GM18909 (cell line): Measurements from ENCODE around the gene RB1.

Source experiments
- ATAC-seq: cut with Tn5 transposase; IDR thresholded peaks from one replicate; pipeline ENCODE4 v1.9.1; 2021; ENCODE audit warnings: mild to moderate bottlenecking; ENCODE audit not compliant: unreplicated experiment, poor library complexity

The RB1 gene

DNA sequence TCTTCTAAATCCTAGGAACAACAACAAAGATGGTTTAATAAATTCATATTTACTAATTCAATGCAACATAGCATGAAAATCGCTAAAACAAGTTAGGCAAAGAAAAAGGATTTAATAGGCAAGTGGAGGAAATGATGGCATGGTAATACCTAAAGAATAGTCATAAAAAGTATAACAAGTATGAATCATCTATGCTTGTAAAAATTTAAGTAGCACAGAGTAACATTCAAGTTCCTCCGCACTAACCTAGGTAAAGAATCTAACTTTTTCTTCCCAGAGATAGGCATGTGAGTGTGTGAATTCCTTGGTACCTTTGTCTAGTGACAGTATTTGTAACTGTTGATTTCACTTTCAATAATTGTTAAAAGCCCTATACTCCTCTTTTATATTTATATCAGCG, 186.7 kb downstream of the RB1 start:
- ATAC-seq, result no peak

DNA sequence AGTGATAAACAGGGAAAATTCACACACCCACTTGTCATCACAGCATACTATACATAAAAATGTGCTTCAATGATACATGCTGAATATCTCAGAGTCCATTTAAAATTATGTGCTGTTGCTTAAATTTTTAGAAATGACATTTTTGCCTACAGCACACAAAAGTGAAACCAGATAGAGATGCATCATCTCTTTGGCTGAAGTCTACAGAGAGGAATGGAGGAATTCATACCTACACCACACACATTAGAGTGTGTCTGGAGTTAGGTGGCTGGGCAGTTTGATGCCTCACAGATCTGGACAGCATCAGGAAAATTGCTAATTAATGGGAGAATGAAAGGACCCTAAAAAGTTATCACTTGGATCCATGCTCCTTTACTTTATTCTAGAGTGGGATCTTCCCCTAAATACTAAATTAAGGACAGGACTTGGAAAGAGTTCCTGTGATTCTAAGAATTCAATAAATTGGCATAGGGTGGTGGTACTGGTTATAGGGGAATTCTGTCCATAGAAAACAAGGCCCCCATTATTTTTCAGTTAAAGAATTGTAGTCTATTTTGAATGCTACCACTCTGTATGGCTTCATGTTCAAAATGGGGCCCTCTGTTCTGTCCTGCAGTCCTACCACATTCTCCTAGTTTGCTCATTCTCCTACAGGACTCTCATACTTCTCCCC, 188.0 kb downstream of the RB1 start:
- no peak for ATAC-seq

DNA sequence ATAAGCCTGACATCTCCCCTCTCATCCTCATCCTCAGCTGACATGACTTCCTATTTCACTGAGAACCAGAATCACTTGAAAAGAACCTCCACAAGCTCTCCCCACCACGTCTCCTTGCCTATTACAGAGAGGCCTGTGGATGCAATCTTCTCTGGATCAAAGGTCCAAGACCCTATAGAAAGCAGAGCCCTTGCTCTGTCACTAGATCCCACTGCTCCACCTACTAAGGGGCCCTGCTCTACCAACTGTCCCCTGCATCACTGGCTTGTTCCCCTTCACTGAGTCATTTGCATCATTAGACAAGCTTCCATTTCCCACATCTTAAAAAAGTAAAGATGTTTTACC, 188.5 kb downstream of the RB1 start:
- peak; percentile 55 for ATAC-seq

DNA sequence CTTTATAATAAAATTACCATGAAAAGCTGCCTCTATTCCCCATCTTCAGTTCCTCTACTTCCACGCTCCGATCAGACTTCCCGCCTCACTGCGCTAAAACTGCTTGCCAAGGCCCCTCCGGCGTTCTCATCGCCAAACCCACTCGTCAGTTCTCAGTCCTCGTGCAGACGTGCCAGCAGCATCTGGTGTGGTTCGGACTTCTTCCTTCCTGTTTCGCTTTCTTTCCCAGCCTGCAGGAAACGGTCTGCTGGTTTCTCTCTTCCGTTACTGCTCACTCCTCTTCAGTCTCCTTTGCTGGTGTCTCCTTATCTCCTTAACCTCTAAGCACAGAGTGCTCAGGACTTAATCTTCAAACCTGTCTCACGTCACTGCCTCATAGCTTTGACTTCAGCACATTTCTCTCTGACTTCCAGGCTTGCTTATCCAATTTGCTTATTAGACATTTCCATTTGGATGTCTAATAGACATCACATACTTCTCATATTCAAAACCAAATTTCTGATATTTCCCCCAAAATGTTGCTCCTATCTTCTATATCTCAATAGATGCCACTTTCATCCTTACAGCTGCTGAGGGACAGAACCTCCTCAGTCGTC, 189.0 kb downstream of the RB1 start:
- ATAC-seq, result peak; percentile 70

DNA sequence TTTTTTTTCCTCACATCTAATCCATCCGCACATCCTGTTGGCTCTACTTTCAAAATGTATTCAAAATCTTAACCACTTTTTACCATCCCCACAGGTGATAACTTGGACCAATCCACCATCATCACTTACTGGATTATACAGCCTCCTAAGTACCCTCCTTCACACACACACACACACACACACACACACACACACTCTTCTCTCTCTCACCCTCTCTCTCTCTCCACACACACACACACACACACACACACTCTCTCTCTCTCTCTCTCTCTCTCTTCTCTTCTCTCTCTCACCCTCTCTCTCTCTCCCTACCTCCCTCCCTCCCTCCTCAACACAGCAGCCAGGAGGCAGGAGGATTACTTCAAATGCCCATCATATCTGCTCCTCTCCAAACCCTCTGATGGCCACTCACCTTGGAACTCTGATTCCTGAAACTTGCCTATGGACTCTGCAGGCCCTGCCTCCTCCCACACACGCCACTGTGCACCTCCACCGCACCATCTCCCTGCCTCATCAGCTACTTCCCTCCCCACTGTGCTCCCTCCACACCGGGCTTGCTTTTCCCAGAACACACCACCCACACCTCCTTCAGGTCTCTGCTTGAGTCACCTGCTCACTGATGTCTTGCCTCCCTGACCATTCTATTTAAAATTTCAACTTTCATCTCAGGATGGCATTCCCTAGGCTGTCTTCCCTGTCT, 189.7 kb downstream of the RB1 start:
- no peak for ATAC-seq

DNA sequence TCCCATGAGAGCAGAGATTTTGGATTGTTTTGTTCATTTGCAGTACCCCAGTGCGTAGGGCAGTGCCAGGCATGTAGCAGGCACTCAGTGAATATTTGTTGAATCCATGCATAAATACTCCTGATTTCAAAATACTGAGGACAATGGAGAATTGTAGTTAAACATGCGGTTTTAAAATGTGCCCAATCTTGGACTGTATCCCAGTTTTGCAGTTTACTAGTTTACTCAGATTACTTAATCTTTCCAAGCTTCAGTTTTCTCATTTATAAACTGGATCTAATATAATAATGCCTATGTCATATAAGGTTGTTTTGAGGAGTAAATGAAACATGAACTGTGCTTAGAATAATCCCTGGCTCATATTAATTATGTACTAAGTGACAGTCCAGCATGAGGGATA, 190.3 kb downstream of the RB1 start:
- ATAC-seq, result no peak

DNA sequence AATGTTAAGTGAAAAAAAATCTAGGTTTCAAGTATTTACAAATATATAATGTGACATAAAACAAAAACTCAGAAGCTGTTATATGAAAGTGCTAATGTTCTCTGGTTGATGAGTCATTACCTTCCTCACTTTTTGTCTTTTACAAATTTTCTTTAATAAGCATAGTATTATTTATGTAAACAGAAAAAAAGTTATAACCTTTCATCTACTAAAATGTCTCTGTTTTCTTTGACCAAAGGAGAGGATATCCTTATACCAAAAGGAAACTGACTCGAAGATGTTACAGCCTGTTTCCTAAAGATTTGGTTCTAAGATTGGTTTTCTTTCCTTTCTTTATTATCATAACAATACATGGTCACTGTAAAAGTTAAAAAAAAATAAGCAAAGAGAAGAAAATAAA, 191.3 kb downstream of the RB1 start:
- ATAC-seq, result no peak

DNA sequence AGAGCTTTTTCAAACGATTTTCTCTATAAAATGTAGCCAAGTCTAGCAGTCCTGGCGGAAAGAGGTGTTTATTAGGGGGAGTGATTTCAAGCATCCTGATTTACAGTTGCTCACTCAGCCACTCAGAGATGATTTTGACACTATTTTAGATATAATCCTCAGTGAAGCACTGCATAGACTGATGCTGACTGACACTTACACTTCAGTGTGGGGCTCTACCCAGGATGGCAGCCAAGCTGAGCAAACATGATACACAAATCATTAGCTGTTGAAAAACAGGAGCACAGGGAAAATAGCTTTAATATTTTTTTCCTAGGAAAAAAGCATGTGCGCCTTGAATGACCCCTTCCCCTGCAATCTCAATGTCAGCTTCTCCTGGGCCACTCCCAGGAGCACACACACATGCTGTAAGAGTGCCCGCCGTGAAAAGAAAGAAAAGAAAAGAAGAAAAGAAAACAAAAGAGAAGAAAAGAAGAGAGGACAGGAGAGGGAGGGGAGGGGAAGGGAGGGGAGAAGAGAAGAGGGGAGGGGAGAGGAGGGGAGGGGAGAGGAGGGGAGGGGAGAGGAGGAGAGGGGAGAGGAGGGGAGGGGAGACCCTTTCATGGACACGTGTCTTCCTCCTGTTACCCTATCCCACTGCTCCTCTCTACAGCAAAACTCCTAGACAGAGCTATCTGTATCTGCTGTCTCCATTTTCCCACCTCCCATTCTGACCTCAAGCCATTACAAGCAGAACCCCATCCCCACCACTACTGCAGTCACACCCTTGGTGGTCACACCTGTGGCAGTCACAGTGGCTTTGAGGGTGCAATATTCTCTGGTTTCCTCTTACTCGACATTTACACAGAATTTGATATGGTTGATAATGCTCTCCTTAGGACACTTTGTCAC, 193.0 kb downstream of the RB1 start:
- ATAC-seq, result no peak

DNA sequence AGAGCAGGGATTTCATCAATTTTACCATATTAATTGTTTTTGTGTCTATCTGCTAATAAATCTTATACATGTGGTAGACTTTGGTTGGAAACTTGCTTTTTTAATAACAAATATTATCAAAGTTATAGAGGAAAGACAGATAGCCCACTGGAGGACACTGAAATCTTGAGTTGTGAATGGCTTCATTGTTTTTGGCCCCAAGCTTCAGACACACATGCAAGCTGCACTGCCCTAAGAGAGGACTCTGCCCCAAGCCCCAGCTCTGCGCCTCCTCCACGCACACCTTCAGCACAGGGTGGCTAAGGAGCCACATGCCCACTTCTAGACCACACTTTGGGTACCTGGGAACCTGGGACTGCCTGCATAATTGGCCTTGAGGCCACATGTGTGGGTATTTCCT, 194.1 kb downstream of the RB1 start:
- no peak for ATAC-seq

DNA sequence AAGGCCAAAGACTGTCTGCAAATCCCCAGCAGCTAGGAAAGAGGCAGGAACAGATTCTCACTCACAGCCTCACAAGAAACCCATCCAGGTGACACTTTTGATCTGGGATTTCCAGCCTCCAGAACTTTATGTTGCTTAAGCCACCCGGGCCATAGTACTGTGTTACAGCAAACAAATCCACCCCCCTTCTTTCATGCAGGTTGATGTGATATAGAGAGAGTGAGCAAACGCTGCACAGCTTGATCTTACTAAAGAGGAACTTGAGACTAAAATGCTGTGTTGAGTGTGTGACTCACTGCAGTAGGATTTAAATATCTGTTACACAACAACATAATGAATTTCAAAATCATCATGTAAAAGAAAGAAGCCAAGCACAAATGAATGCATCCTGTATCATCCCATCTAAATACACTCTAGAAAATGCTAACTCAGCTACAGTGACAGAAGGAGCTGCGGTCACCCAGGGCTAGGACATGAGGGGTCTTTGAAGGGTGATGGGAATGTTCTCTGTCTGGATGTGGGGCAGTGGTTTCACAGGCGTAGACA, 197.2 kb downstream of the RB1 start:
- ATAC-seq, result peak; percentile 38

DNA sequence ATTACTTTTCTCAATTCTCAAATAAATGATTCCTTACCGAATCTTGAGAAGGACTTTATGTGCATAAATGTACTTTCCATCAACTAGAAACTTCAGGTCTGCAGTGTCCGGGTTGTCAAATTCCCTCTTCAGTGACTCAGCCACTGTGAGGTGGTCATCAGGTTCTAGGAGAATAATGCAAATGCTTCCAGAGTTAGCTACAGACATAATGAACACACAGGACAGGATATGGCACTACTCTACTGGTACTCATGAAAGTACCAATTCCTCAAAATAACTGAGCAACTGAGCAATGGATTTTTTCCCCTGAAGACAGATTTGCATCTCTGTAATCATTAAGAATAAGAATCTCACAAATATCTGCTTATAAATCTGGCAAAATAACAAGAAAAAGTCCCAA, 198.2 kb downstream of the RB1 start:
- ATAC-seq, result peak; percentile 28

DNA sequence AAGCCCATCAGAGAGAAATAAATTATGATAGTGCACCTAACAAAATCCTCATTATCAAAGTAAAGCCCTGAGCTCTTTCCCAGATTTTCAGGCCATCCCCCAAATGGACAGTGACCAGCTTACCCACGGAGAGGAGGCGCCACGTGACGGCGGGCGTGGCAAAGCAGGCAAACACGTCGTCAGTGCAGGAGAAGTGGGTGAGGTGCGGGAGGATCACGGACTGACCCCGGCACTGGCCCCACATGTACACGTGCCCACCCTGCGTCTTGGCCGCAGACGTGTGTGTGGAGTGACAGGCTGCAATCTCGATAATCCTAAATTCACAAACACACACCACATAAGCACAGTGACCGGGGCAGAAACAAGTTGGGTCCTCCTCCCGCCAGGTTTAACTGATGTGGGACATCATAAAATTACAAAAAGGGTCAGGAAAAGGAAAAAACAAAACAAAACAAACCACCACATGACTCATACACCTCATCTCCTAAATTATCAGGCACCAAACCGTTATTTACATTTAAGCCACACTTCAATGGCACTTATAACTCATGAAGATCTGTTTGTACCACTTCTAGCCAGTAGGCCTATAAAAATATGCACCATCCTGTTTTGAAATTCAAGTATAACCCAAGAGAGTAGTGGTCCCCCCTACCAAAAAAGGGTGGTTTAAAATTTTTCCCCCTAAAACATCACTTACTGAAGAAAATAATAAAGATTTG, 199.2 kb downstream of the RB1 start:
- no peak for ATAC-seq

DNA sequence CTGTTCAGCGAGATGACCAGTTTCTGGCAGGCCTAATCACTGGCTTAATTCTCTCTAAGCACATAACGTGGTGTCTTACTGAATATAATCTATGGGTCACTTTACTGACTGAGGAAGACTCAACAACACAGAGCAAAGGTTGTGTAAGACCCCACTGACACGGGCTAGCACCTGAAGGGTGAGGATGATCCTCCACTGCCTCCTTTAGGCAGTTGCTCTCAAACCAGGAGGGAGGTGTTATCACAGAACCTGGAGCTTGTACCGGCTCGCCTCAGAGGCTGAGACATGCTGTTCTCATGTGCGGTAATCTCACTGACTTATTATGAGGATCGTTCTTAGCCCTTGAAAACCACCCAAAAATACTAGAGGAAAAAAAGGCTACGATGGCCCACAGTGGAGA, 201.1 kb downstream of the RB1 start:
- no peak for ATAC-seq

DNA sequence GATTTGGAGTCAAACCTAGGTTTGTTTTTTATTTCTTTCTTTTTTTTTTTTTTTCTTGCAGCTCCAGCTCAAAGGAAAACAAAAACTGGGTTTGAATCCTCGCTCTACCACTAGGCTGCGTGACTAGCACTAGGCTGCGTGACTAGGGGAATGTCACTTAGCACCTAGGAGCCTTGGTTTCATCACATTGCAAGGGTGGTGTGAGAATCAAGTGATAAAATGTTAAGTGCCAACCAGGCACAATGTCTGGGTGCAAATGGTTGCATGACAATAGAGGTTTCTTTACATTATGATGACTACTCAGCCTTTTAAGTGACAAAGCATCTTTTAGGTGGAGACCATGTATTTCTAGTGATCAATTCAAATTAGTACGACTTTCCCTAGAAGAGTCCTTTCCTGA, 201.5 kb downstream of the RB1 start:
- ATAC-seq, result no peak

DNA sequence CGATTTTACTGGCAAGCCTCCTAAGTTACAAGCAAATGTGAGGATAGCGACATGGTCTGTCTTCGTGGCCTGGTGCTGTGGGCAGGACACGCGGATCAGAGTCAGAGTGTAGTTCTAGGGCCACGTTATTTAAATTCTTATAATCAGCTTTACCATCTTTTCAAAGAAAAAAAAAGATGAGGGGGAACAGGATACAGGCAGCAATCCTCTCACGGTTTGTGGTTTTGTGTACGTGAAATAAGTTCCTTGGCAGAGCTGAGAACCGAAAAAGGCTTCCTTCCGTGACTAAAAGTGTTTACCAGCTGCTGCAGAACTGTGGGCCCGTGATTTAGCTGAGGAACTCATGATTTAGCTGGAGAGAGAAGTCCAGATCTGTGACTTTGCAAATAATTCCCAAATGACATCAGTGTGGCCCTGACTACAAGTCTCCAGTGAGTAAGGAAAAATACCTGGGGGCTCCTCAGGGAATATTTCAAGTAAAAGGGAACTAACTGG, 202.1 kb downstream of the RB1 start:
- ATAC-seq, result peak; percentile 73

DNA sequence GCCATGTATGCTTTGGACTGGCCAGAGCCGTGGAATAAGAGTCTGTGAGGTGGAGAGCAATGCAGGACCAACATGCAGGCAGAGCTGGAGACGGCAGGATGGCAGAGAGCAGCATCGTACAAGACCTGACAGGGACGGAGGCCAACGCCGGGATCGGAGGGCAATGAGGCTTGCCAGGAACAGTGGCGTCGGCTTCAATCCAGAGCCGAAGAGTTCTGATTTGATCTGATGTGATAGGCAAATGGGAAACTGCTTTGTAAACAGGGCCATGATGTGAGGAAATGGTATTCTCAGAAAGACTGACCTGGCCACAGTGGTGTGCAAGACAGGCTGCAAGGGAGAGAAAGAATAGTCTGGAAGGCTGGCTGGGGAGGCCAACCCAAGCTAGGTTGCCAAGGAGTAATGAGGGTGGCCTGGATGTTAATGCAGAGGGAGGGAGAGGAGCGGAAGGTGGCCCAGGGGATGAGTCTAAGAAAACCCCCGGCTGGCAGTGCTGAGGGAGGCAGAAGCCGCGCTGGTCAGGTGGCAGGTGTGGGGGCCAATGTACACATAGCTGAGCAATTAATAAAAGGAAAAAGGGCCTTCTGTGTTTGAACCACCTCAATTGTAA, 202.6 kb downstream of the RB1 start:
- ATAC-seq, result peak; percentile 32

DNA sequence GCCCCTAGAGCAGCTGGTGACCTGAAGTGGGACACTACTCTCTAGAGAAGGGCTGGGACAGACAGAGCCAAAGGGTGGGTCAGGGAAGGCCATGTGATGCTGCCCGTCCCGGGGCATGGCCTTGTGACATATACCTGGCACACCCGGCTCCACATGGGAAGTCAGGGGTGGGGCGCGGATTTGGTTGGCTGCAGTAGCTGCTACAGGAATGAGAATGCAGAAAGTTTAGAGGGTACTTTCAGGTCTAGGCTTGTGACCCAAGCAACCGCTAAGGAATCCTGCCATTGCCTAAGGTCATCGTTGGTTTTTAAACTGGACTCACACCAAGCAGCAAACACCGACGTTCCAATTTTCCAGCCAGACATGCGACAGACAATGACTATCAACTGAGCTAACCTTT, 203.5 kb downstream of the RB1 start:
- ATAC-seq, result no peak

DNA sequence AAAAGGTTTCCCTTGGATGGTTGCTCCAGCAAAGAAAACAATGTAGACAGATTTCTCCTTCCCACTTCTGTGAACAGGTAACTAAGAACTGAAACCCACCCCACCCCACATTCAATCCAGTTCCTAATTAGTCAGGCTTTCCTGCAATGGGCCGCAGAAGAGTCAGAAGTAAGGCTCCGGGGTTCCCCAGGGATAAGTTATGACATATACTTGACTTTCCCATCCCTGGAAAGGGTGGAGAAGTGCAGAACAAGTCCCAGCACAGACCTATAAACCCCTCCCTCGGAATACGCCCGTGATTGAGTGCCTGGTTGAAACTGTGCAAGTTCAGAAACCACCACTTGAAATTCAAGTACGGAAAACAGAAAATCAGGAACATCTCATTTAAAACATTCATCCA, 204.5 kb downstream of the RB1 start:
- ATAC-seq, result no peak

DNA sequence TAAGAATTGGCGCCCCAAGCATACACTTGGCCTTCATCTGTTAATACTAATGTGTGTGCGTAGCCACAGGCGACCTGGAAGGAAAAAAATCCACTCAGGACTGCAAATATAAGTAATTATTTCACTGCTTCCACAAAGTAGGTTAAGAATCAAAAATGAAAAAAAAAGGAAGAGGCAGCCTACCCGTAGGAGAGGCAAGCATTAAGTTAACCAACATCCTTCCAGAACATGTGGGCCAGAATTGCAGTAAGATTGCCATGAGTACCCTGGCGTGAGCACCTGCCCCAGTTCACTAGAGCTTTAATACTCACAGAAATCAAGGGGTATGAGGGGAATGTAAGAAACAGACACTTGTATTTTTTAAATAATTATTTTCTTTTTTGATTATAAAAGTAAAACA, 207.1 kb downstream of the RB1 start:
- no peak for ATAC-seq
